Stimulated activated CD4-positive, alpha-beta T cell treated with anti-CD3 and anti-CD28 coated beads, Interleukin-1b, Interleukin-23, amount 100 ng/mL, for 48 hours (primary cell): ENCODE measurements around the gene KLK5.
"Not testable (repeated sequence)": the region's sequence is repeated elsewhere in the genome, so short reads cannot be mapped to it uniquely, and the experiment has no call there.

Experiments
- DNase-seq: peaks from one replicate; pipeline ENCODE4 v3.0.0-alpha.2; 2020

Gene KLK5

GRCh38 chr19:50952910-50953309 lies at the start of gene KLK5:
Gene KLK5, minus strand, starts transcription at chr19:50953038. Its CDS starts 381 bp downstream, at chr19:50952657.
- DNase-seq = no peak

- no peak for DNase-seq
These were observed 49.3 kb upstream of the KLK5 start for GRCh38 chr19:51002089-51002532.

- no peak for DNase-seq
These were observed 48.7 kb upstream of the KLK5 start, which contains the start of gene KLK8 for GRCh38 chr19:51001515-51001914. Gene KLK8, minus strand, starts transcription at chr19:51001604. Its CDS starts 437 bp downstream, at chr19:51001167.

- no peak for DNase-seq
These were observed 48.1 kb upstream of the KLK5 start for GRCh38 chr19:51000981-51001380.

GRCh38 chr19:51000426-51000825 lies 47.6 kb upstream of the KLK5 start:
- no peak for DNase-seq

GRCh38 chr19:50998686-50999085 lies 45.8 kb upstream of the KLK5 start:
- DNase-seq = no peak

- no peak for DNase-seq
These were observed 45.2 kb upstream of the KLK5 start for GRCh38 chr19:50998061-50998460.

- peak; percentile 8 for DNase-seq
These were observed 41.3 kb upstream of the KLK5 start for GRCh38 chr19:50994129-50994528.

- DNase-seq = no peak
These were observed 39.8 kb upstream of the KLK5 start for GRCh38 chr19:50992666-50993035.

- not testable (repeated sequence) for DNase-seq
These were observed 31.6 kb upstream of the KLK5 start for GRCh38 chr19:50984416-50984815.

- DNase-seq = no peak
These were observed 30.9 kb upstream of the KLK5 start, which contains the start of gene KLK7 for GRCh38 chr19:50983625-50984292. Gene KLK7, minus strand, starts transcription at chr19:50983917. Its CDS starts 1,518 bp downstream, at chr19:50982399.

- no peak for DNase-seq
These were observed 29.3 kb upstream of the KLK5 start for GRCh38 chr19:50982186-50982585.

- DNase-seq = no peak
These were observed 28.8 kb upstream of the KLK5 start for GRCh38 chr19:50981587-50982146.

GRCh38 chr19:50980208-50980607 lies 27.4 kb upstream of the KLK5 start:
- no peak for DNase-seq

- no peak for DNase-seq
These were observed 26.9 kb upstream of the KLK5 start for GRCh38 chr19:50979758-50980157.

- DNase-seq = no peak
These were observed 26.0 kb upstream of the KLK5 start for GRCh38 chr19:50978772-50979390.

GRCh38 chr19:50977626-50978025 lies 24.8 kb upstream of the KLK5 start:
- DNase-seq = no peak

GRCh38 chr19:50975766-50976165 lies 22.9 kb upstream of the KLK5 start:
- no peak for DNase-seq

GRCh38 chr19:50974702-50975556 lies 22.1 kb upstream of the KLK5 start:
- no peak for DNase-seq

- DNase-seq = no peak
These were observed 20.0 kb upstream of the KLK5 start for GRCh38 chr19:50972795-50973376.

GRCh38 chr19:50969810-50970209 lies 17.0 kb upstream of the KLK5 start:
- not testable (repeated sequence) for DNase-seq

- DNase-seq = no peak
These were observed 16.5 kb upstream of the KLK5 start, which contains the start of gene KLK6 for GRCh38 chr19:50969413-50969760. Gene KLK6, minus strand, starts transcription at chr19:50969591. Its CDS starts 1,487 bp downstream, at chr19:50968104.
